GM18520 (cell line): ENCODE data around the gene CAMTA1.

ENCODE experiments used
- ATAC-seq: cut with Tn5 transposase; IDR thresholded peaks from one replicate; pipeline ENCODE4 v1.9.1; 2021; ENCODE audit not compliant: unreplicated experiment

Gene CAMTA1

DNA sequence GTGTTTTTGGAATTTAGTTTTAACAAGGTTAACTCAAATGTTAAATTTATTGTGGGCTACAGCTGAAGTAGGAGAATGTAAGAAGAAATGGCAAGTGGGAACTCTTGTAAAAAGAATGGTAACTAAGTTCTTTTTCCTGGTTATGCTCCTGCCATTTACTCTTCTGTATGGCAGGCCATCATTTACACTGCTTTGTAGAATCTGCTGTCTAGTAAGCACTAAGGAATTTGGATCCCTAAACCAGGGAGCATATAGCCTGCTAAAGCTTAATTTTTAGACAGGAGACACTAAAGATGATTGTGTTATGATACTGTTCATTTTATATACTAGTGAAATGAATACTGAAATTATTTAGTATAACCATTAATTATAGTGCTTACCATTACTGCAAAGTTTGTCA lies 85.3 kb downstream of the CAMTA1 start:
- ATAC-seq: no peak

GRCh38 chr1:6871300-6871972 lies 86.2 kb downstream of the CAMTA1 start:
- ATAC-seq: no peak

DNA sequence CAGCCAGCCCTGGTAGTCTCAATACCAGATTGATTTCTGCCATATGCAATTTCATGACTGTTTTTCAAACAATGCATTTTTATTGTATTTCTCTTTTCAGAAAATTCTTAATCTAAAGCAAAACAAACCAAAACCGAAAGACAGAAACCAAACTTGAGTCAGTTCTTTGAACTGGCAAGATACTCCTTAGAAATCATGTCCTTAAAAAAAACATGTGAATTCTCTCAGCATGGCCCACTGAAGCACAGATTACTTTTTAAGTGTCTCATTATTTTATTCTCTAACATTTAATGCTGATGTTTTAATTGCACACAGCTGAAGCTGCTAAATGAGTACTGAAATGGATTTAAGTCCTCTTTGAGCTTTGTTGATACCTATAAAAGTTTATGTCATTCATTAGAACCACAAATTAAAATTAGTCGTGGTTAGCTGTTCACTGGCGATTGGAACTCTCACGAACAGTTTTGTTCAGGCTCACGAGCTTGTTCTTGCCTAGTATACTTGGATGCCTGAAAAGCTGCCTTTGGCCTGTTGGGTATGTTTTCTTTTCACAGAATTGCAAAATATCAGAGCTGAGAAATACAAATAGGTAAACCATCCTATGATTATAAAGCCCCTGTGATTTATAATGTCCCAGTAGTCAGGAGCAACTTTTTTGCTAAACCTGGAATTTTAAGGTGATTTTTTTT lies 87.5 kb downstream of the CAMTA1 start:
- ATAC-seq: no peak

- ATAC-seq: no peak
Observed at GRCh38 chr1:6873298-6874015, 88.2 kb downstream of the CAMTA1 start.

DNA sequence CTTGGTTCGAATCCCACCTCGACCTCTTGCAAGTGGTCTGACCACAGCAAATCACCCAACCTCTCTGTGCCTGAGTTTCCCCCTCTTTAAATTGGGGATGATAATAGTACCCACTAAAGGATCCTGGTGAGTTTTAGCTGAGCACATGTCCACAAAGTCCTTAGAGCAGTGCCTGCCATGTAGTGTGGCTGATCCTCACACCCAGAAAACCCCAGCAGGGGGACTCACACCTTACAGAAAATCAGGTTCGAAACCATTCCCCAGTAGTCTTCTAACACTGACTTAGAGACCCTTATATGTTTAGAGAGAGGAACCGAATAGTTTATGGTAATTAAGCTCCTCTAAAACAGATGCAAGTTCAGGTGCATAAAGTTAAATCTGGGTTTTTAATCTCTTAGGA lies 89.0 kb downstream of the CAMTA1 start:
- no peak for ATAC-seq

GRCh38 chr1:6880951-6881690 lies 95.9 kb downstream of the CAMTA1 start:
- ATAC-seq: no peak

GRCh38 chr1:6882414-6882813 lies 97.2 kb downstream of the CAMTA1 start:
- no peak for ATAC-seq

GRCh38 chr1:6884652-6885153 lies 99.4 kb downstream of the CAMTA1 start:
- ATAC-seq: no peak

DNA sequence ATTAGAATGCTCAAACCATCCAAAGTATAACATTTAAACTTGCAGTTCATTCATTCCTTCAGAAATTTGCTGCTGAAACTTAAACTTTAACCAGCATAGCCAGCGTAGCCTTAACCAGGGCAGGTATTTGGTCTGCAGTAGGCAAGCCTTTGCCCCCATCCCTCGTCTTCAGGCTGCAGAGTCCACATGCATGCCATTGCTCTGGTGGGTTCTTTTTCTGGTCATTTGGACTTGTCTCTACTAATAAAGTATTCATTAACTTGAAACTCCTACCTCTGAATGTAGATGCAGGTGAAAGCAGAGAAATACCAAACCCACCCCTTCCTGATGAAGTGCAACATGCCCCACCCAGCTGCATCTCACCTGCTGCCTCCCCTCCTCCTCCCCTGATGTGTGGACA lies 100.2 kb downstream of the CAMTA1 start:
- ATAC-seq: no peak

- ATAC-seq: no peak
Observed at GRCh38 chr1:6886523-6886922, 101.3 kb downstream of the CAMTA1 start.

GRCh38 chr1:6888268-6888667 lies 103.0 kb downstream of the CAMTA1 start:
- ATAC-seq: no peak

DNA sequence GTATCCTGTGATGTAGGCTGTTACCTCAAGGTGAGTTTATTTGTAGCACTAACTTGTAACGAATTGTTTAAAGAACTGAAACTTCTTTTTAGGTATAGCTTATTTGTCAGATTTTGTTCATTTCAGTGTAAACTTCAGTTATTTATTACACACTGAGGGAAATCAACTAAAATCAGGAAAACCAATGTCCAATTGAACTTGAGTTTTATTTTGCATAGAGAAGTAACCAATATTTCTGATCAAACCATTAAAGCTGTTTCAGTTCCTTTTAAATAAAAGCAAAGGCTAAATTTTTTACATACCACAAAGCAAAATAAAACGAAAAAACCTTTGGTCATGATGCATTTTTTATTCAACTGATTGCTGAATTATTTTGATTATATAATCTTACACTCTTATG lies 103.6 kb downstream of the CAMTA1 start:
- no peak for ATAC-seq

GRCh38 chr1:6889875-6890480 lies 104.7 kb downstream of the CAMTA1 start:
- no peak for ATAC-seq

GRCh38 chr1:6890686-6891085 lies 105.4 kb downstream of the CAMTA1 start:
- ATAC-seq: no peak

GRCh38 chr1:6891781-6892579 lies 106.7 kb downstream of the CAMTA1 start:
- no peak for ATAC-seq

- no peak for ATAC-seq
Observed at GRCh38 chr1:6893388-6893787, 108.1 kb downstream of the CAMTA1 start.

DNA sequence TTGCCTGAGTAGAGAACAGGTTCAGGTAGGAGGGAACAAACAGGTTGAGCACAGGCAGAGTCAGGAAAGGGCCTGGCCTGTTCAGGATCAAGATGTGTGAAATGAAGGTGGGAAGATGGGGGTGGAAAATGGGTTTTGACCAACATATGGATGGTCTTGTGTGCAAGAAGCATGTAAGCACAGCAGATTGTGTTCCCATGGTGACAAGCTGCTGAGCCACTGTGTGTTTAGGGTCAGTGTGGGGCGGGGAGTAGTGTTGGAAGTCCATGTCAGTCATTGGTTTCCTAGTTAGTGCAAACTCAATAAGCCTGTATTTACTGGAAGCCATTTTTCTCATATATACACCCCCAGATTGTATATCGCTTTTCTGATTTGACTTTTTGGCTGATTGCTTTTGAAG lies 111.9 kb downstream of the CAMTA1 start:
- ATAC-seq: no peak

GRCh38 chr1:6898974-6899539 lies 113.8 kb downstream of the CAMTA1 start:
- no peak for ATAC-seq

DNA sequence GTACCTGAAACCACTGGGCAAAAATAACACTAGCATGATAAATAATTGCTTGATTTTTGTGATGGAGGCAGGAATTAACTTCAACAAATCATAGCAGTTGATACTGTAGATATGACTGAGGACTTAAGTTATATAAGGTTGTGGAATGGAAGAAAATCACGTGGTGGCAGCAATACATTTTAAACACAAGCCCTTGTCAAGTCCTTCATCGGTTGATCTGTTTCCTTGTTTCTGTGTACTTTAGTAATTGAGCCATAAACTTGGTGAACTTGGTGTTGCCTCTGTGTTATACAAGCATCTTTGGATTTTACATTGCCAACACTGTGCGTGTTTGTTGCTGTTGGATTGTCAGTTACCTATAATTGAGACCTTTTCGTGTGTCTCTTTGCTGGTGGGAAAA lies 114.4 kb downstream of the CAMTA1 start:
- ATAC-seq: no peak

- no peak for ATAC-seq
Observed at GRCh38 chr1:6902153-6902552, 116.9 kb downstream of the CAMTA1 start.
